Midbrain (tissue), 1 donor: Measurements from ENCODE around the gene RNF126.
"Not testable (repeated sequence)": the region's sequence is repeated elsewhere in the genome, so short reads cannot be mapped to it uniquely, and the experiment has no call there.

Source experiments
- DNase-seq: peaks from one replicate; lab custom pipeline; 2025; lab: John Stamatoyannopoulos, UW

The RNF126 gene

GRCh38 chr19:662962-663681 lies at the start of gene RNF126:
Gene RNF126, minus strand, starts transcription at chr19:663214. Its CDS starts 93 bp downstream, at chr19:663121.
- peak; percentile 90 for DNase-seq

GRCh38 chr19:711254-711653 lies 48.2 kb upstream of the RNF126 start:
- DNase-seq = no peak

DNA sequence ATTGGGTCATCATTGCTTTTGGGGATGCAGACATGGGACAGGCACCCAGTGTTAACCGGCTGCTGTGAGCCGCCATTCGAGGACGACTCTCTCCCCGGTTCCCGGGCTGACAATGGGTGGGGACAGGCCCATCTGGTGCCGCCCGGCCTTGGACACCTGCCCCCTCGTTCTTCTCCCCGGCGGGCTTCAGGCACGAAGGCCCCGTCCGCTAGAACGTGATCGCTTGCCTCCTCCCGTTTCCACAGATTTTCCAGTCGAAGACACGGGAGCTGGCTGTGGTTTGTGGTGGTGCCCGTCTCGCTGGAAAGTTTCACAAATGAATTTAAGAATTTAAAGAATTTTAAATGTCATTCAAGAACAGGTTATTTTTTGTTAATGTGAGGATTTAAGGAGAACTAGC lies 47.8 kb upstream of the RNF126 start:
- DNase-seq = no peak

DNA sequence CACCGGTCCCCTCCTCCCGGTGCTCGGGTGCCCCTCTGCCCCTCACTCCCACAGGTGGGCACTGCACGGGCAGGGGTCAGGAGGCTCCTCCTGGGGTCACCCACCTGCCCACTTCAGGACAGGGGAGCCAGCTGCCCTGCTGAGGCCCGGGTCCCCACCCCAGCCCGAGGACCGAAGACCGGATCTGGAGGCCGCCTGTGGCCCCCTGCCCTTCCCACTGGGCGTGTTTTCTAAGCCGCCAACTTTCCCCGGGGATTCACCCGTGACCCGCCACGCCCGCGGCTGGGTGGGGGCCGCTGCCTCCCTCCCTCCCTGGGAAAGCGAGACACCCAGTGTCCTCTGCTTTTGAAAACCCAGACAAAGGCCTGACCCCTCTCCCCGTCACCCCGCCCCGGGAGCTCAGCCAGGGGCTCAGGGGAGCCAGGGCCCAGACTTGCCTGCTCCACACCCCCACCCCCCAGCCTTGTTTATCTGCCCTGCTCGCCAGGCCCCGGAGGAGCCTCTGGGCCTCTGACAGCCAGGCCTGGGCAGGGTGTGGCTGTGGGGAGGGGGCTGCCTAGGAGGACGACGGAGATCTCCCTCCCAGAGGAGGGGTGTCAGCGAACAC lies 47.1 kb upstream of the RNF126 start:
- peak; percentile 48 for DNase-seq

- no peak for DNase-seq
Measured at GRCh38 chr19:709196-709964, 46.4 kb upstream of the RNF126 start.

- DNase-seq = peak; percentile 35
Measured at GRCh38 chr19:708154-709143, 45.4 kb upstream of the RNF126 start, which contains the start of gene PALM. Gene PALM, plus strand, starts transcription at chr19:708935. Its CDS starts 212 bp downstream, at chr19:709147.

DNA sequence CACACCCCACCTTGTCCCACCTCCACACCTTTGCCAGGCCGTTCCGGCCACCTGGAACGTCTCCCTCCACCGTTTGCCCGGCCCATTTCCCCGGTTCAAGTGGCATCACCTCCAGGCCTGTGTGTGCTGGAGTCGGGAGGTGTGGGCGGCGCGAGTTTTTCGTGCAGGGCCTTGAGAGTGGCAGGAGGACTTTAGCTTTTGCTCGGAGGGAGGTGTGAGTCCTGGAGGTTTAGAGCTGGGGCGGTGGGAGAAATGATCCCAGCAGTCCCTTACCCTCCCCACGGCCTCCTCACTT lies 41.4 kb upstream of the RNF126 start:
- no peak for DNase-seq

GRCh38 chr19:703651-704446 lies 40.8 kb upstream of the RNF126 start:
- DNase-seq = no peak

DNA sequence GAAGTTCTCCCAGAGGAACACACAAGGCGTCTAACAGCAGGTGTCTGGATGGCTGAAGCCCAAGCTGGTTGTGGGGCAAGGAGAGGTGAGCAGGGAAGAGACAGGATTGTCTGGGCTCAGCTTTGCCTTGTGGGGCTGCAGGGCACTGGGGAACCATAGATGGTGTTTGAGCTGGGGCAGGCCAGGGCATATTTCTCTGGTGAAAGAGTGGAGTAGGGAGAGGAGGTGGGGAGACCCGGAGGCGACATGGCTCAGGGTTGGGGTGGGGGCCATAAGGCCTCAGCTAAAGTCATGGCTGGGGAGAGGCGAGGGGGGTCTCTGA lies 40.3 kb upstream of the RNF126 start:
- DNase-seq = no peak

GRCh38 chr19:702847-703246 lies 39.8 kb upstream of the RNF126 start:
- not testable (repeated sequence) for DNase-seq

DNA sequence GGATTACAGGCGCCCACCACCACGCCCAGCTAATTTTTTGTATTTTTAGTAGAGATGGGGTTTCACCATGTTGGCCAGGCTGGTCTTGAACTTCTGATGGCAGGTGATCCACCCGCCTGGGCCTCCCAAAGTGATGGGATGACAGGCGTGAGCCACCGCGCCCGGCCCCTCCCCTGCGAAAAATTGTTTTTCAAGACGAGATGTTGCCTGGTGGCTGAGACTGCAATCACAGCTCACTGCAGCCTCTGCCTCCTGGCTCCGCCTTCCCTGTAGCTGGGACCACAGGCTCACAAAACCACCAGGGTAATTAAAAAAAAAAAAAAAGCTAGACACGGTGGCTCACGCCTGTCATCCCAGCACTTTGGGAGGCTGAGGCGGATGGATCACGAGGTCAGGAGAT lies 36.9 kb upstream of the RNF126 start:
- not testable (repeated sequence) for DNase-seq

GRCh38 chr19:698529-698928 lies 35.5 kb upstream of the RNF126 start:
- DNase-seq = not testable (repeated sequence)

GRCh38 chr19:695352-695949 lies 32.4 kb upstream of the RNF126 start, which contains the start of gene PRSS57:
Gene PRSS57, minus strand, starts transcription at chr19:695452. Its CDS starts 22 bp downstream, at chr19:695430.
- DNase-seq = no peak

DNA sequence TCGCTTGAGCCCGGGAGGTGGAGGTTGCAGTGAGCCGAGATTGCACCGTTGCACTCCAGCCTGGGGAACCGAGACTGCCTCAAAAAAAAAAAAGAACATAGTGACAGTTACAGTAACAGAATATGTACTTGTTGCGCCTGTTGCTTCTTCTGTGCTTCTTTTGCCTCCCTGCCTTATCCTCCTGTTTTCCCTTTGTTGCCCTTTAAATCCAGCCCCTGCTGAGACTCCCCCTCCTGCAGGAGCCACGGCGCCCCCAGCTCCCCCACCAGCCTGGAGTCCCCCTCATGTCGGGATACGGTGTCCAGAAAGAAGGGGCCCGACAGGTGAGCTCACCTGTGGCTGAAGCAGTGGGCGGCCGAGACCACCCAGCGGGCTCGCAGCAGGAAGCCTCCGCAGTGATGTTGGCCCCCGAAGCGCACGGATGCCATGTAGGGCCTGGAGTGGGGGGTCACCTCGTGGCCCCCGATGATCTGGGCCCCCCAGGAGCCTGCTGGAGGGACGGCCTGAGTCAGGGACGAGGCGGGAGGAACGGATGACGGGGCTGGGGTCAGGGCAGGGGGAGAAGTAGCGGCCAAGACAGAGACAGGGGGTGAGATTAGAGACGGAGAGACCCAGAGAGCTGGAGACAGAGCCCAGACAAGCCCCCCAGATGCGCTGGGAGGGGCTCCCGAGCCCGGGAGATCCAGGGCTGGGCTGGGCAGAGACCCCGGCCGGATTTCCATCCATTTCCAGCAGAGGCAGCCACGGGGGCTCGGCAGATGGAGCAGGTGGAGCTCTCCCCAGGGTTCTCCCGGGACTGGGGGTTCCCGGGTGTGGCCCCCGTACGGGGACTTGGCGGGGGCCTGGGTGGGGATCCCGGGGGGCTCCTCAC lies 31.7 kb upstream of the RNF126 start:
- DNase-seq = no peak

GRCh38 chr19:690203-690602 lies 27.2 kb upstream of the RNF126 start:
- DNase-seq = no peak

- no peak for DNase-seq
Measured at GRCh38 chr19:688992-689391, 26.0 kb upstream of the RNF126 start.

GRCh38 chr19:688214-688613 lies 25.2 kb upstream of the RNF126 start:
- DNase-seq = no peak

DNA sequence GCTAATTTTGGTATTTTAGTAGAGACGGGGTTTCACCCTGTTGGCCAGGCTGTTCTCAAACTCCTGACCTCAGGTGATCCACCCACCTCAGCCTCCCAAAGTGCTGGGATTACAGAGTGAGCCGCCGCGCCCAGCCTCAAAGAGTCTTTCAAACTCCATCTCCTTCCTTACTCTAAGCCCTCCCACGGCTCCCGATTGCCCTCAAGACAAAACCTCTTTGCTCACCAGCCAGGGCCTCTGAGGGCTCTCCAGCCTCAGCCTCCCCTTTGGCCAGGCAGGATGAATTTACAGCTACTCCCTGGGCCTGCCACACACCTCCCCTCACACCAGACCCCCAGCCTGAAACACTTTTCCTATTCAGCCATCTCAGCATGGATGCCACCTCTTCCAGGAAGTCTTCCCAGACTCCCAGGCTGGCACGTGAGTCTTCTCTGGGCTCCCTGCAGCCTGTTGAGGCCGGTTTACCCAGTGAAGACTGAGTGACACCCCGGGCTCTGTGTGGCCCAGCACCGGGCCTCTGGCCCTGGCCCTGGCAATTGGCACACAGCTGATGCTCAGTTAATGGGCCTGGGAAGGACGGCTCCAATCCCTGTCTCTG lies 24.7 kb upstream of the RNF126 start:
- DNase-seq = no peak

- no peak for DNase-seq
Measured at GRCh38 chr19:686589-687297, 23.7 kb upstream of the RNF126 start.
